Osteocyte (in vitro differentiated cells): ENCODE data around the gene PRR29. TPM values are rescaled to one million over a fixed set of nuclear protein-coding genes. Genes with fewer than 3 reads are reported as not detected.
A peak's percentile ranks its signal among the peaks of the same experiment; 100 is the strongest.

Source experiments
- DNase-seq: peaks from one replicate; pipeline ENCODE4 v3.0.0; 2021; ENCODE audit warnings: mixed read lengths; ENCODE audit not compliant: unreplicated experiment; ENCODE audit errors: extremely low spot score
- H3K27ac Mint-ChIP-seq: one replicate; pipeline ENCODE4 v1.8.0; 2021; ENCODE audit warnings: mild to moderate bottlenecking, mixed read lengths; ENCODE audit not compliant: unreplicated experiment
- H3K27me3 Mint-ChIP-seq: one replicate; pipeline ENCODE4 v1.8.0; 2021; ENCODE audit warnings: mixed read lengths; ENCODE audit not compliant: unreplicated experiment
- H3K36me3 Mint-ChIP-seq: one replicate; pipeline ENCODE4 v1.8.0; 2021; ENCODE audit warnings: mixed read lengths; ENCODE audit not compliant: unreplicated experiment
- H3K4me1 Mint-ChIP-seq: one replicate; pipeline ENCODE4 v1.8.0; 2021; ENCODE audit warnings: mixed read lengths; ENCODE audit not compliant: unreplicated experiment
- H3K4me3 Mint-ChIP-seq: one replicate; pipeline ENCODE4 v1.8.0; 2021; ENCODE audit warnings: mild to moderate bottlenecking, moderate library complexity, mixed read lengths; ENCODE audit not compliant: unreplicated experiment
- H3K9me3 Mint-ChIP-seq: one replicate; pipeline ENCODE4 v1.8.0; 2021; ENCODE audit warnings: mixed read lengths; ENCODE audit not compliant: unreplicated experiment
- CTCF ChIP-seq: fragments of 200-600 bp; sonication (generic); IDR thresholded peaks from 2 replicates; pipeline ENCODE4 v1.5.0; 2021; ENCODE audit warnings: antibody characterized with exemption, mild to moderate bottlenecking, moderate library complexity
- long read RNA-seq: library from polyadenylated mRNA; unstranded; transcript quantifications from one replicate; pipeline ENCODE4 v2.0.0, GENCODE V29; 2021
- total RNA-seq: library from RNA; stranded (reverse); gene quantifications from 2 replicates; pipeline ENCODE4 v1.2.1, GENCODE V29; 2021

PRR29 gene
- not detected in 2 replicates for total RNA-seq
- long read RNA-seq = 0 reads

- no peak within 1 kb of the TSS for H3K27ac Mint-ChIP-seq
- peak; percentile 94 for DNase-seq
- peaks cover 8% of the 10 kb centered on the region for H3K4me1 Mint-ChIP-seq
- H3K9me3 Mint-ChIP-seq = no peaks in the 10 kb centered on the region
- peak within 1 kb of the TSS; percentile 82 for H3K4me3 Mint-ChIP-seq
- H3K27me3 Mint-ChIP-seq = peaks cover 42% of the 10 kb centered on the region
- H3K36me3 Mint-ChIP-seq = no peaks in the 10 kb centered on the region
- TF ChIP-seq CTCF = no peak
These were observed at the start of gene PRR29 for GRCh38 chr17:63998050-63998720. Gene PRR29 (plus strand): TSS chr17:63998351. CDS start chr17:63998365, 14 bp downstream.

GRCh38 chr17:63948521-63948920, 49.6 kb upstream of the PRR29 start:
- Mint-ChIP-seq H3K4me3 (no peak overlapping the region), H3K4me1 (no peaks in the 10 kb centered on the region), H3K9me3 (no peaks in the 10 kb centered on the region), H3K27ac (no peak overlapping the region), H3K36me3 (no peaks in the 10 kb centered on the region), H3K27me3 (peaks cover 7% of the 10 kb centered on the region)
- TF ChIP-seq CTCF = no peak
- no peak for DNase-seq

- Mint-ChIP-seq H3K27me3 (peaks cover 13% of the 10 kb centered on the region), H3K4me1 (no peaks in the 10 kb centered on the region), H3K4me3 (no peak overlapping the region), H3K36me3 (no peaks in the 10 kb centered on the region), H3K27ac (no peak overlapping the region), H3K9me3 (no peaks in the 10 kb centered on the region)
- no peak for TF ChIP-seq CTCF
- no peak for DNase-seq
These were observed 48.4 kb upstream of the PRR29 start for GRCh38 chr17:63949576-63950250.

- Mint-ChIP-seq H3K36me3 (no peaks in the 10 kb centered on the region), H3K4me1 (no peaks in the 10 kb centered on the region), H3K9me3 (no peaks in the 10 kb centered on the region), H3K27ac (no peak overlapping the region), H3K27me3 (peaks cover 15% of the 10 kb centered on the region), H3K4me3 (no peak overlapping the region)
- no peak for TF ChIP-seq CTCF
- no peak for DNase-seq
These were observed 46.9 kb upstream of the PRR29 start for GRCh38 chr17:63950940-63951907.
